Measurements from ENCODE around the gene LRIG1. TPM values are rescaled to one million over a fixed set of nuclear protein-coding genes. Genes with fewer than 3 reads are reported as not detected.

LRIG1 gene
- total and polyA plus RNA-seq, 9 of the 15 experiments (the other 6 are each of a cell fraction or from before 2014, with no cell fraction given) = 0.05 to 0.38 (median 0.13) TPM; not detected in 3

DNA sequence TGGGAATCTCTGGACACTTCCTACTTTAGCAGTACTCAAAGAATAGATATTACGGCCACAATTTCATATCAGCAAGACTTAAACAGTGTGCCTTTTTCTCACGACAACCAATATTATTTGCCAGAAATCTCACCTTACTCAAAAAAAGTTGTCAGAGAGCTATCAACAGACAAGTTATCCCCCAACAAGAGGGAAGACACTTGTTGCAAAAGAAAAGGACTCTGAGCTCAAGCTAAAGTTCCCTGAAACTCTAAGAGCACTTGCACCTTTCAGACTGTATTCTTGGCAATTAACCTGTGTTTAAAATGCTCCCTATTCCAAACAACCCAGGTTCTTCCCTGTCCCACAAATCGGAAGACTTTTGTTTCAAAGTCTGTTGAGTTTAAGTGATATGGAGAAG, 4.5 kb downstream of the LRIG1 start:
- Histone ChIP-seq H3K9me1 (ENCODE audit: control insufficient read depth, insufficient read depth, low read length) (no peaks in the 10 kb centered on the region), H3K36me3 (ENCODE audit: control insufficient read depth, insufficient read depth, low read length) (no peaks in the 10 kb centered on the region), H3K27me3 (ENCODE audit: control insufficient read depth in 2 of 2, insufficient read depth in 2 of 2, low read length in 2 of 2) (peaks cover 0 to 3% of the 10 kb centered on the region in 2 experiments; a peak in 2 of 5 replicates), H3K4me3 (no peak overlapping the region), H3K79me2 (ENCODE audit: control insufficient read depth, insufficient read depth, low read length) (no peaks in the 10 kb centered on the region), H3K9ac (ENCODE audit: insufficient read depth in 1 of 2, low read depth in 2 of 2, low read length in 2 of 2) (no peak overlapping the region), H3K27ac (ENCODE audit: extremely low read depth, low read depth, low read length) (no peak overlapping the region), H3K4me1 (replicated peaks in 1 of 2; ENCODE audit: control insufficient read depth in 2 of 2, insufficient read depth in 2 of 2, low read length in 2 of 2) (peaks cover 0 to 10% of the 10 kb centered on the region in 2 experiments; a peak in 2 of 5 replicates), H3K9me3 (replicated peaks; ENCODE audit: control insufficient read depth, insufficient read depth, low read depth, low read length) (no peaks in the 10 kb centered on the region), H4K20me1 (replicated peaks; ENCODE audit: control insufficient read depth, insufficient read depth, low read length) (no peaks in the 10 kb centered on the region), H3K4me2 (ENCODE audit: insufficient read depth, low read length) (no peak overlapping the region), H2AFZ (ENCODE audit: low read depth, low read length) (no peak overlapping the region)
- FAIRE-seq (no peak), DNase-seq (ENCODE audit: extremely low read depth in 1 of 4, low spot score in 3 of 4) (no peak), ATAC-seq (no peak)
- WGBS (ENCODE audit: insufficient coverage, low coverage, missing lambda C conversion rate) = 0% methylated on average over 3 of the region's 3 CpGs
- TF ChIP-seq ZBTB1 (CRISPR knock-in tag; IDR thresholded peaks at IDR 0.05; ENCODE audit: borderline replicate concordance, low read depth) (no peak), NFXL1 (CRISPR knock-in tag; IDR thresholded peaks at IDR 0.05) (no peak), ZNF431 (CRISPR knock-in tag; IDR thresholded peaks at IDR 0.05) (no peak), ZNF436 (CRISPR knock-in tag; IDR thresholded peaks at IDR 0.05) (no peak), BMI1 (IDR thresholded peaks at IDR 0.05; ENCODE audit: low read length) (no peak), ZNF57 (CRISPR knock-in tag; IDR thresholded peaks at IDR 0.05) (no peak)
- TF ChIP-seq, protein P1, sequence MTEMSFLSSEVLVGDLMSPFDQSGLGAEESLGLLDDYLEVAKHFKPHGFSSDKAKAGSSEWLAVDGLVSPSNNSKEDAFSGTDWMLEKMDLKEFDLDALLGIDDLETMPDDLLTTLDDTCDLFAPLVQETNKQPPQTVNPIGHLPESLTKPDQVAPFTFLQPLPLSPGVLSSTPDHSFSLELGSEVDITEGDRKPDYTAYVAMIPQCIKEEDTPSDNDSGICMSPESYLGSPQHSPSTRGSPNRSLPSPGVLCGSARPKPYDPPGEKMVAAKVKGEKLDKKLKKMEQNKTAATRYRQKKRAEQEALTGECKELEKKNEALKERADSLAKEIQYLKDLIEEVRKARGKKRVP (CRISPR knock-in tag; IDR thresholded peaks at IDR 0.05) = no peak
- TF ChIP-seq, protein P2, sequence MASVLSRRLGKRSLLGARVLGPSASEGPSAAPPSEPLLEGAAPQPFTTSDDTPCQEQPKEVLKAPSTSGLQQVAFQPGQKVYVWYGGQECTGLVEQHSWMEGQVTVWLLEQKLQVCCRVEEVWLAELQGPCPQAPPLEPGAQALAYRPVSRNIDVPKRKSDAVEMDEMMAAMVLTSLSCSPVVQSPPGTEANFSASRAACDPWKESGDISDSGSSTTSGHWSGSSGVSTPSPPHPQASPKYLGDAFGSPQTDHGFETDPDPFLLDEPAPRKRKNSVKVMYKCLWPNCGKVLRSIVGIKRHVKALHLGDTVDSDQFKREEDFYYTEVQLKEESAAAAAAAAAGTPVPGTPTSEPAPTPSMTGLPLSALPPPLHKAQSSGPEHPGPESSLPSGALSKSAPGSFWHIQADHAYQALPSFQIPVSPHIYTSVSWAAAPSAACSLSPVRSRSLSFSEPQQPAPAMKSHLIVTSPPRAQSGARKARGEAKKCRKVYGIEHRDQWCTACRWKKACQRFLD (CRISPR knock-in tag; IDR thresholded peaks at IDR 0.05) = no peak
- TF ChIP-seq, protein P3, sequence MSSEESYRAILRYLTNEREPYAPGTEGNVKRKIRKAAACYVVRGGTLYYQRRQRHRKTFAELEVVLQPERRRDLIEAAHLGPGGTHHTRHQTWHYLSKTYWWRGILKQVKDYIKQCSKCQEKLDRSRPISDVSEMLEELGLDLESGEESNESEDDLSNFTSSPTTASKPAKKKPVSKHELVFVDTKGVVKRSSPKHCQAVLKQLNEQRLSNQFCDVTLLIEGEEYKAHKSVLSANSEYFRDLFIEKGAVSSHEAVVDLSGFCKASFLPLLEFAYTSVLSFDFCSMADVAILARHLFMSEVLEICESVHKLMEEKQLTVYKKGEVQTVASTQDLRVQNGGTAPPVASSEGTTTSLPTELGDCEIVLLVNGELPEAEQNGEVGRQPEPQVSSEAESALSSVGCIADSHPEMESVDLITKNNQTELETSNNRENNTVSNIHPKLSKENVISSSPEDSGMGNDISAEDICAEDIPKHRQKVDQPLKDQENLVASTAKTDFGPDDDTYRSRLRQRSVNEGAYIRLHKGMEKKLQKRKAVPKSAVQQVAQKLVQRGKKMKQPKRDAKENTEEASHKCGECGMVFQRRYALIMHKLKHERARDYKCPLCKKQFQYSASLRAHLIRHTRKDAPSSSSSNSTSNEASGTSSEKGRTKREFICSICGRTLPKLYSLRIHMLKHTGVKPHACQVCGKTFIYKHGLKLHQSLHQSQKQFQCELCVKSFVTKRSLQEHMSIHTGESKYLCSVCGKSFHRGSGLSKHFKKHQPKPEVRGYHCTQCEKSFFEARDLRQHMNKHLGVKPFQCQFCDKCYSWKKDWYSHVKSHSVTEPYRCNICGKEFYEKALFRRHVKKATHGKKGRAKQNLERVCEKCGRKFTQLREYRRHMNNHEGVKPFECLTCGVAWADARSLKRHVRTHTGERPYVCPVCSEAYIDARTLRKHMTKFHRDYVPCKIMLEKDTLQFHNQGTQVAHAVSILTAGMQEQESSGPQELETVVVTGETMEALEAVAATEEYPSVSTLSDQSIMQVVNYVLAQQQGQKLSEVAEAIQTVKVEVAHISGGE (CRISPR knock-in tag; IDR thresholded peaks at IDR 0.05) = no peak
- TF ChIP-seq, protein P4, sequence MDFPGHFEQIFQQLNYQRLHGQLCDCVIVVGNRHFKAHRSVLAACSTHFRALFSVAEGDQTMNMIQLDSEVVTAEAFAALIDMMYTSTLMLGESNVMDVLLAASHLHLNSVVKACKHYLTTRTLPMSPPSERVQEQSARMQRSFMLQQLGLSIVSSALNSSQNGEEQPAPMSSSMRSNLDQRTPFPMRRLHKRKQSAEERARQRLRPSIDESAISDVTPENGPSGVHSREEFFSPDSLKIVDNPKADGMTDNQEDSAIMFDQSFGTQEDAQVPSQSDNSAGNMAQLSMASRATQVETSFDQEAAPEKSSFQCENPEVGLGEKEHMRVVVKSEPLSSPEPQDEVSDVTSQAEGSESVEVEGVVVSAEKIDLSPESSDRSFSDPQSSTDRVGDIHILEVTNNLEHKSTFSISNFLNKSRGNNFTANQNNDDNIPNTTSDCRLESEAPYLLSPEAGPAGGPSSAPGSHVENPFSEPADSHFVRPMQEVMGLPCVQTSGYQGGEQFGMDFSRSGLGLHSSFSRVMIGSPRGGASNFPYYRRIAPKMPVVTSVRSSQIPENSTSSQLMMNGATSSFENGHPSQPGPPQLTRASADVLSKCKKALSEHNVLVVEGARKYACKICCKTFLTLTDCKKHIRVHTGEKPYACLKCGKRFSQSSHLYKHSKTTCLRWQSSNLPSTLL (IDR thresholded peaks at IDR 0.05) = no peak
- TF ChIP-seq, protein P5, sequence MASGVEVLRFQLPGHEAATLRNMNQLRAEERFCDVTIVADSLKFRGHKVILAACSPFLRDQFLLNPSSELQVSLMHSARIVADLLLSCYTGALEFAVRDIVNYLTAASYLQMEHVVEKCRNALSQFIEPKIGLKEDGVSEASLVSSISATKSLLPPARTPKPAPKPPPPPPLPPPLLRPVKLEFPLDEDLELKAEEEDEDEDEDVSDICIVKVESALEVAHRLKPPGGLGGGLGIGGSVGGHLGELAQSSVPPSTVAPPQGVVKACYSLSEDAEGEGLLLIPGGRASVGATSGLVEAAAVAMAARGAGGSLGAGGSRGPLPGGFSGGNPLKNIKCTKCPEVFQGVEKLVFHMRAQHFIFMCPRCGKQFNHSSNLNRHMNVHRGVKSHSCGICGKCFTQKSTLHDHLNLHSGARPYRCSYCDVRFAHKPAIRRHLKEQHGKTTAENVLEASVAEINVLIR (CRISPR knock-in tag; IDR thresholded peaks at IDR 0.05) = no peak
- TF ChIP-seq, protein P6, sequence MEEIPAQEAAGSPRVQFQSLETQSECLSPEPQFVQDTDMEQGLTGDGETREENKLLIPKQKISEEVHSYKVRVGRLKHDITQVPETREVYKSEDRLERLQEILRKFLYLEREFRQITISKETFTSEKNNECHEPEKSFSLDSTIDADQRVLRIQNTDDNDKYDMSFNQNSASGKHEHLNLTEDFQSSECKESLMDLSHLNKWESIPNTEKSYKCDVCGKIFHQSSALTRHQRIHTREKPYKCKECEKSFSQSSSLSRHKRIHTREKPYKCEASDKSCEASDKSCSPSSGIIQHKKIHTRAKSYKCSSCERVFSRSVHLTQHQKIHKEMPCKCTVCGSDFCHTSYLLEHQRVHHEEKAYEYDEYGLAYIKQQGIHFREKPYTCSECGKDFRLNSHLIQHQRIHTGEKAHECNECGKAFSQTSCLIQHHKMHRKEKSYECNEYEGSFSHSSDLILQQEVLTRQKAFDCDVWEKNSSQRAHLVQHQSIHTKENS (CRISPR knock-in tag; IDR thresholded peaks at IDR 0.05) = no peak
- POLR2A ChIA-PET = no interaction called here
- intact Hi-C loops (cut with micrococcal nuclease) (no loop called here), in situ Hi-C loops (cut with MboI) (no loop called here)
- CTCF ChIA-PET (ENCODE audit: low intra/inter-chr PET ratio) = no interaction called here
- no TSS peak for BruUV-seq (replicated peaks)
